Trophoblast cell (in vitro differentiated cells and primary cell): Measurements from ENCODE around the gene LEPROT.

Source experiments
- DNase-seq, 2 donors: peaks; one replicate each; pipeline ENCODE4 v3.0.0-alpha.2; 2016
- H2AFZ ChIP-seq: 2 replicates; pipeline ENCODE4 v1.6.1; 2013; ENCODE audit warnings: low read length, moderate library complexity, mild to moderate bottlenecking; ENCODE audit not compliant: insufficient read depth, poor library complexity
- H2AK5ac ChIP-seq: 2 replicates; pipeline ENCODE4 v1.6.1; 2013; ENCODE audit warnings: mild to moderate bottlenecking, low read length
- H2BK120ac ChIP-seq: 2 replicates; pipeline ENCODE4 v1.6.1; 2013; ENCODE audit warnings: low read length, mild to moderate bottlenecking, moderate library complexity; ENCODE audit not compliant: insufficient read depth, poor library complexity
- H2BK12ac ChIP-seq: 2 replicates; pipeline ENCODE4 v1.6.1; 2013; ENCODE audit warnings: mild to moderate bottlenecking, low read length, moderate library complexity
- H2BK5ac ChIP-seq: 2 replicates; pipeline ENCODE4 v1.6.1; 2013; ENCODE audit warnings: low read length, low read depth, moderate library complexity, mild to moderate bottlenecking; ENCODE audit not compliant: poor library complexity
- H3K14ac ChIP-seq: 2 replicates; pipeline ENCODE4 v1.6.1; 2013; ENCODE audit warnings: mild to moderate bottlenecking, low read length
- H3K18ac ChIP-seq: 2 replicates; pipeline ENCODE4 v1.6.1; 2013; ENCODE audit warnings: mild to moderate bottlenecking, low read length
- H3K23ac ChIP-seq: 2 replicates; pipeline ENCODE4 v1.6.1; 2013; ENCODE audit warnings: low read length
- H3K27ac ChIP-seq: 2 replicates; pipeline ENCODE4 v1.5.1; 2013; ENCODE audit warnings: low read depth, mild to moderate bottlenecking, inconsistent platforms, low read length, moderate library complexity
- H3K27me3 ChIP-seq: 2 replicates; pipeline ENCODE4 v1.6.1; 2013; ENCODE audit warnings: inconsistent platforms, mild to moderate bottlenecking, low read length, moderate library complexity; ENCODE audit not compliant: insufficient read depth
- H3K36me3 ChIP-seq, 2 experiments: 1 replicate in 1 of 2; 2 replicates in 1 of 2; pipeline ENCODE4 v1.6.1; 2013; ENCODE audit warnings: low read length in 2 of 2, mild to moderate bottlenecking in 2 of 2, moderate library complexity in 1 of 2; ENCODE audit not compliant: insufficient read depth in 2 of 2, control insufficient read depth in 1 of 2
- H3K4ac ChIP-seq: 2 replicates; pipeline ENCODE4 v1.6.1; 2013; ENCODE audit warnings: low read depth, mild to moderate bottlenecking, low read length, moderate library complexity
- H3K4me1 ChIP-seq, 2 experiments: 1 replicate in 1 of 2; 2 replicates in 1 of 2; pipeline ENCODE4 v1.6.1; 2013; ENCODE audit warnings: low read length in 2 of 2, mild to moderate bottlenecking in 2 of 2, moderate library complexity in 1 of 2; ENCODE audit not compliant: insufficient read depth in 2 of 2, control insufficient read depth in 1 of 2
- H3K4me2 ChIP-seq: 2 replicates; pipeline ENCODE4 v1.6.1; 2013; ENCODE audit warnings: inconsistent platforms, mild to moderate bottlenecking, low read length, moderate library complexity
- H3K4me3 ChIP-seq: 2 replicates; pipeline ENCODE4 v1.5.1; 2013; ENCODE audit warnings: mild to moderate bottlenecking, low read depth, low read length, inconsistent platforms
- H3K79me1 ChIP-seq: one replicate; pipeline ENCODE4 v1.6.1; 2013; ENCODE audit warnings: low read length
- H3K79me2 ChIP-seq: 2 replicates; pipeline ENCODE4 v1.6.1; 2013; ENCODE audit warnings: low read length, mild to moderate bottlenecking; ENCODE audit not compliant: control insufficient read depth, insufficient read depth, poor library complexity
- H3K9ac ChIP-seq: 2 replicates; pipeline ENCODE4 v1.6.1; 2013; ENCODE audit warnings: mild to moderate bottlenecking, low read length
- H3K9me3 ChIP-seq: 2 replicates; pipeline ENCODE4 v1.6.1; 2013; ENCODE audit warnings: low read depth, mild to moderate bottlenecking, control low read depth, inconsistent platforms, low read length; ENCODE audit not compliant: insufficient read depth
- H4K12ac ChIP-seq: 2 replicates; pipeline ENCODE4 v1.6.1; 2013; ENCODE audit warnings: low read depth, mild to moderate bottlenecking, low read length, moderate library complexity
- H4K8ac ChIP-seq: 2 replicates; pipeline ENCODE4 v1.6.1; 2013; ENCODE audit warnings: low read depth, mild to moderate bottlenecking, low read length, moderate library complexity
- H4K91ac ChIP-seq: one replicate; pipeline ENCODE4 v1.6.1; 2013; ENCODE audit warnings: low read depth, mild to moderate bottlenecking, low read length, moderate library complexity
- WGBS: extraction: QIAGEN DNeasy Blood & Tissue Kit; methylation state at CpG from one replicate; pipeline ENCODE4 v1.1.7; 2013; ENCODE audit warnings: missing lambda C conversion rate; ENCODE audit not compliant: insufficient read length, insufficient coverage; ENCODE audit errors: extremely low coverage; 5-methylcytosine and 5-hydroxymethylcytosine counted together

LEPROT gene

DNA sequence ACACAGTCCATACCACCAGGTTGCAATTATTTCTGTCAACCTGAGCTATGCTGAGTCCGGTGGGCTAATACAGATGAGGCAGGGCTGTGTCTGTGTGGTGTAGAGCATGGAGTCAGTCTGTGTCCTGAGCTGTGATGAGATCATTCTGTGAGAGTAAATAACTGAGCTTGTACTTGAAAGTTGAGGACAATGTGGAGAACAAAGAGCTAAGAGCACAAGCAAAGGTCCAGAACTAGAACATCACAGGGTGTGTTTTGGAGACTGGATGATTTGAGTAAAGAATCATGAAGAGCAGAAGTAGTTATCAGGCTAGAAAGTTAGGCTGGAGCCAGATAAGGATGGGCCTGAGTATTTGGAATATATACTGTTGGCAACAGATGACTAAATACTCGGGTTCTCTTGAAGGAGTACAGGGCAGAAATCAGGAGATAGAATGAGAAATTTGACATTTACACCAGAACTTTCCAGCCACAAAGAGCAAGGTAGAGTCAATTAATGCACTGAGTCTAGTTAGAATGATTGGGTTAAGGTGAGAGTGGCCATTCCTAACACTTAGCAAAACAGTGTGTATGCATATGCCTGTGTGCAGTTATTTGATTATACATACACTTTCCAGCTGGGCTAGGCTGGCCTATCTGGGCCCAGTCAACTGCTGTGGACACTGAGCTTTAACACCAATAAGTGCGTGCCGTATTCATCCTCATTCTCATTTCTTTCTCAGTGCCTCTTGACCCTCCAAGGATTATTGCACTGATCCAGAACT lies 48.8 kb downstream of the LEPROT start:
- no peak overlapping the region for H3K14ac ChIP-seq
- H3K18ac ChIP-seq, result no peak overlapping the region
- no peak overlapping the region for H3K27ac ChIP-seq
- H3K4me1 ChIP-seq, result peaks cover 0 to 6% of the 10 kb centered on the region in 2 experiments
- H2BK5ac ChIP-seq, result no peak overlapping the region
- no peak overlapping the region for H3K23ac ChIP-seq
- H3K79me2 ChIP-seq, result no peaks in the 10 kb centered on the region
- H2AK5ac ChIP-seq, result no peak overlapping the region
- H2AFZ ChIP-seq, result no peak overlapping the region
- no peak overlapping the region for H3K4me3 ChIP-seq
- H2BK12ac ChIP-seq, result no peak overlapping the region
- no peaks in the 10 kb centered on the region for H3K27me3 ChIP-seq
- no peaks in the 10 kb centered on the region for H3K36me3 ChIP-seq
- no peak overlapping the region for H4K8ac ChIP-seq
- H3K9me3 ChIP-seq, result peaks cover 2% of the 10 kb centered on the region
- no peak overlapping the region for H4K91ac ChIP-seq
- DNase-seq, result no peak
- H3K4ac ChIP-seq, result no peak overlapping the region
- H2BK120ac ChIP-seq, result no peak overlapping the region
- H3K4me2 ChIP-seq, result no peak overlapping the region
- H3K9ac ChIP-seq, result no peak overlapping the region
- H3K79me1 ChIP-seq, result no peaks in the 10 kb centered on the region
- H4K12ac ChIP-seq, result no peak overlapping the region
- no CpG with 5 or more reads among the region's 4 CpGs for WGBS

- no peaks in the 10 kb centered on the region for H3K79me1 ChIP-seq
- no peak overlapping the region for H3K27ac ChIP-seq
- H2AK5ac ChIP-seq, result no peak overlapping the region
- no peak overlapping the region for H4K8ac ChIP-seq
- no peak overlapping the region for H2BK12ac ChIP-seq
- H2AFZ ChIP-seq, result no peak overlapping the region
- H3K4me2 ChIP-seq, result no peak overlapping the region
- no peak overlapping the region for H4K91ac ChIP-seq
- H3K79me2 ChIP-seq, result no peaks in the 10 kb centered on the region
- no peaks in the 10 kb centered on the region for H3K27me3 ChIP-seq
- H3K4ac ChIP-seq, result no peak overlapping the region
- H3K9me3 ChIP-seq, result peaks cover 2% of the 10 kb centered on the region
- H3K4me1 ChIP-seq, result peaks cover 0 to 6% of the 10 kb centered on the region in 2 experiments
- H3K9ac ChIP-seq, result no peak overlapping the region
- WGBS, result no CpG with 5 or more reads among the region's 4 CpGs
- H2BK120ac ChIP-seq, result no peak overlapping the region
- H3K14ac ChIP-seq, result no peak overlapping the region
- H3K23ac ChIP-seq, result no peak overlapping the region
- no peak overlapping the region for H3K4me3 ChIP-seq
- no peak overlapping the region for H3K18ac ChIP-seq
- no peak overlapping the region for H2BK5ac ChIP-seq
- no peak overlapping the region for H4K12ac ChIP-seq
- DNase-seq, result no peak
- H3K36me3 ChIP-seq, result no peaks in the 10 kb centered on the region
These were observed 49.4 kb downstream of the LEPROT start for GRCh38 chr1:65469889-65470340.

DNA sequence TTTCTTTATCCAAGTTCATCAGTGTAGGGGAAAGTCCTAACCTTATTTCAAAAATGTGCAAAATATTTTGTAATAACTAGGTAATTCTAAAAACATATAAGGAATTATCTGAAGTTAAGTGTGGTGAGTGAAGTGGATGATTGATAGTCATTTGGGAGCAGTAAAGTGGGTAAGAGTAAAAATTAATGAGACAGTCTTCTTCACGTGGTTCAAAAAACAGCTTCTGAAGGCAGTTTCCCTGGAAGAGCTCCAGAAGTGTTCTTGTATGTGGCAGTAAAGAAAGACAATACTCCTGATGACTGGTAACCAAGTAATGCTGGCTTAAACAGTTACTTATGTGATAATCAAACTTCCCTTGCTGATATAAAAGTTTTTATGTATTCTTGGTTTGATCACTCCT lies 50.3 kb downstream of the LEPROT start:
- H3K4me1 ChIP-seq, result peaks cover 0 to 6% of the 10 kb centered on the region in 2 experiments
- H3K36me3 ChIP-seq, result no peaks in the 10 kb centered on the region
- no peak overlapping the region for H3K18ac ChIP-seq
- no peaks in the 10 kb centered on the region for H3K79me1 ChIP-seq
- no peak for DNase-seq
- H2BK120ac ChIP-seq, result no peak overlapping the region
- no peak overlapping the region for H2BK5ac ChIP-seq
- no peak overlapping the region for H3K4ac ChIP-seq
- H2AK5ac ChIP-seq, result no peak overlapping the region
- H2AFZ ChIP-seq, result no peak overlapping the region
- no peak overlapping the region for H4K12ac ChIP-seq
- H4K91ac ChIP-seq, result no peak overlapping the region
- H3K79me2 ChIP-seq, result no peaks in the 10 kb centered on the region
- H3K23ac ChIP-seq, result no peak overlapping the region
- H3K27me3 ChIP-seq, result no peaks in the 10 kb centered on the region
- no peak overlapping the region for H3K4me3 ChIP-seq
- no CpG with 5 or more reads among the region's 1 CpG for WGBS
- H2BK12ac ChIP-seq, result no peak overlapping the region
- no peak overlapping the region for H3K9ac ChIP-seq
- H3K14ac ChIP-seq, result no peak overlapping the region
- H4K8ac ChIP-seq, result no peak overlapping the region
- H3K27ac ChIP-seq, result no peak overlapping the region
- H3K4me2 ChIP-seq, result no peak overlapping the region
- peaks cover 2% of the 10 kb centered on the region for H3K9me3 ChIP-seq

DNA sequence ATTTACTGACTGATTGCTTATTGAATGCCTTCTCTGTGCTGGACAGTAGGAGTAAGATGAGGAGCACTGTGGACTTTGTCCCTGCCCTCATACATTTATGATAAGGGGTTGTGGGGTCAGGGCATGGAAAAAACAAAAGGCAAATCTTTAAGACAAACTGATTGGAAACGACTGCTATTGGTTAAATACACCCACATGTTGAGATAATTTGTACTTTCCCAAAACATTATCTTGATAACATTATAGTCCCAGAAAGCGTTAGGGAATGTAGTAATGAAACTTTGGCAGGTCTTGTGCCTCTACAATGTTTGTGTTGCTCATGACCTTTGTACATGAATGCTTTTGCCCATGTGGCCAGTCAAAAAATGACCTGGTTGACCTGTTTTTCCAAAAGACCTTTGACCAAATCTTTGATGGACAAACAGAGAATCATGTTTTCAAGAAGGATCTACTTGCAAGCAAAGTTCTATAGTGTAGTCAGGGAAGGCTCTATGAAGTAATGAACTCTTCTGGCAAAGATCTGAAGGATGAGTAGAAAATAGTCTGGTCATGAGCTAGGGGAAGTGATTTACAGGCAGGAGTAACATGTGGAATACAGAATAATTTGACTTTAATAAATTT lies 50.9 kb downstream of the LEPROT start:
- Histone ChIP-seq H3K79me1 (no peaks in the 10 kb centered on the region), H3K18ac (no peak overlapping the region), H4K12ac (no peak overlapping the region), H2BK12ac (no peak overlapping the region), H2AFZ (no peak overlapping the region), H3K14ac (no peak overlapping the region), H3K9me3 (peaks cover 2% of the 10 kb centered on the region), H3K27me3 (no peaks in the 10 kb centered on the region), H3K4me1 (peaks cover 0 to 6% of the 10 kb centered on the region in 2 experiments), H3K4ac (no peak overlapping the region), H3K4me2 (no peak overlapping the region), H3K36me3 (no peaks in the 10 kb centered on the region), H2BK120ac (no peak overlapping the region), H3K23ac (no peak overlapping the region), H2BK5ac (no peak overlapping the region), H4K91ac (no peak overlapping the region), H3K27ac (no peak overlapping the region), H4K8ac (no peak overlapping the region), H3K79me2 (no peaks in the 10 kb centered on the region), H3K9ac (no peak overlapping the region), H2AK5ac (no peak overlapping the region), H3K4me3 (no peak overlapping the region)
- no peak for DNase-seq
- WGBS, result no CpG with 5 or more reads among the region's 2 CpGs
